GM12892 (cell line): ENCODE results near the gene CTNND2.

Experiments used
- POLR2A ChIP-seq: IDR thresholded peaks from 2 replicates; pipeline ENCODE4 v1.6.1; 2011; ENCODE audit warnings: low read depth, low read length, control low read depth
- TAF1 ChIP-seq: IDR thresholded peaks from 2 replicates; pipeline ENCODE4 v1.6.1; 2011; ENCODE audit warnings: low read depth, mild to moderate bottlenecking, control low read depth, low read length, borderline replicate concordance

DNA sequence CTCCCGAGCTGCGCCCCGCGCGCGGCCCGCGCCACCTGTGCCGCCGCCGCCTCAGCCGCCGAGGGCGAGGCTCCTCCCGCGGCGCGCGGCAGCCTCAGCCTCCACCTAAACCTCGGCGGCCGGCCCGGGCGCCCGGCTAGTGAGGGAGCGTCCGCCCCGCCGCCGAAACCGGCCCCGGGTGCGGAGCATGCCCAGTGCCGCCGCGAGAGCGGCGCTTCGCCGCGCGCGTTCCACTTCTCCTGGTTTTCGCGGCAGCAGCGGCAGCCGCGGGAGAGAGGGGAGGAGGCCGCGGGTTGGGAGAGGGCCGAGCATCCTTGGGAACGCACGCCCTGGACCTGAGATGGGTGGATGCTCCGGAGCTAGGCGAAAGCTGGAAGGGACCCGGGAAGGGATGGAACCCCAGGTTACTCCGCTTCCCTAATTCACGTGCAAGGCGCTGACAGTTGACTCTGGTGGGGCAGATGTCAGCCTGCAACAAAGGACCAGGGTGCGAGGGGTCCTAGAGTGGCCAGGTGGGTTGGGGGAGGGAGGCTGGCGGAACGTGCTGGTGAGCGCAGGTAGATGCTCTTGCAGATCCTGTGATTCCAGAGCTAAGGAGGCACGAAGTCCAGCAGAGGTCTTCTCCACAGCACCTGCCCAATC lies at the start of gene CTNND2:
- TF ChIP-seq POLR2A (no peak), TAF1 (no peak)
